Inflammatory macrophage treated with lipopolysaccharide for 1 hour (primary cell): ENCODE data around the gene BCL2L12.
"Not testable (repeated sequence)": the region's sequence is repeated elsewhere in the genome, so short reads cannot be mapped to it uniquely, and the experiment has no call there.

ENCODE experiments used
- DNase-seq, 2 donors: peaks; one replicate each; pipeline ENCODE4 v3.0.0-alpha.2; 2020 to 2022

The BCL2L12 gene

GRCh38 chr19:49718991-49719390 lies 53.3 kb downstream of the BCL2L12 start:
- no peak for DNase-seq

DNA sequence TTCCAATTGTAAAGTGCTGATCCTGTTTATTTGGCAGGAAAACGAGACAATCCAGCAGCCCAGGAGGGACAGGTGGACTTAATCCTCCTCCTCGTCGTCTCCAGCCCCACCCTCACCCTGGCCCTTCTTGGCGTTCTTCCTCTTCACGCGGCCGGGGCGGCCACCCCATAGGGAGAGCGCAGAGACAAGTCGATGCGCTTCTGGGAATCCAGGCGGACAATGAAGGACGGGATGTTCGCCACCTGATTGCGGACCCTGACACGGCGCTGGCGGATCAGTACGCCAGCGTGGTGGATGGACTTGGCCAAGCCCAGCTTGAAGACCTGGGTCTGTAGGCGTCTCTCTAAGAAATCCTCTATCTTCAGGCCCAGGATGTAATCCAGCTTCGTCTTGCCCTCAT lies 53.7 kb downstream of the BCL2L12 start:
- DNase-seq: not testable (repeated sequence)
